PC-3 (cell line): Measurements from ENCODE around the gene SCD5. TPM values are rescaled to one million over a fixed set of nuclear protein-coding genes. Genes with fewer than 3 reads are reported as not detected.

Experiments used
- ATAC-seq: fragments of 200-7000 bp; cut with Tn5 transposase; 2 replicates; pipeline ENCODE4 v1.9.1; 2020; ENCODE audit warnings: mild to moderate bottlenecking, moderate library complexity
- BruUV-seq: library from RNA; stranded (reverse); fragments of 400-500 nt; replicated peaks from 2 replicates; lab custom pipeline; 2021; lab: Mats Ljungman, UMichigan
- CTCF ChIA-PET: fragments of 300-600 bp; sonication (Branson Sonifier 250); formaldehyde crosslinking; loops from one replicate; lab custom pipeline; 2022; ENCODE audit warnings: antibody characterized with exemption; lab: Charles Lee
- POLR2A ChIA-PET: fragments of 300-600 bp; sonication (Branson Sonifier 250); formaldehyde crosslinking; loops from one replicate; lab custom pipeline; 2022; ENCODE audit warnings: antibody characterized with exemption; ENCODE audit not compliant: unreplicated experiment; lab: Charles Lee
- DNase-seq: peaks from one replicate; pipeline ENCODE4 v3.0.0-alpha.2; 2015
- H2AFZ ChIP-seq: fragments of 300-600 bp; sonication (generic); 2 replicates; pipeline ENCODE4 v1.6.0; 2016; ENCODE audit warnings: antibody characterized with exemption, low read length
- H3F3A ChIP-seq: fragments of 300-600 bp; sonication (generic); one replicate; pipeline ENCODE4 v1.6.0; 2017; ENCODE audit warnings: antibody characterized with exemption, low read length, control low read depth, mild to moderate bottlenecking; ENCODE audit not compliant: unreplicated experiment
- H3K27ac ChIP-seq: fragments of 300-600 bp; sonication (generic); 2 replicates; pipeline ENCODE4 v1.5.1; 2016; ENCODE audit warnings: mild to moderate bottlenecking, low read length
- H3K27me3 ChIP-seq: fragments of 300-600 bp; sonication (generic); 2 replicates; pipeline ENCODE4 v1.6.1; 2016; ENCODE audit warnings: low read length, mixed read lengths
- H3K36me3 ChIP-seq: fragments of 300-600 bp; sonication (generic); 2 replicates; pipeline ENCODE4 v1.6.1; 2016; ENCODE audit warnings: low read depth, mixed run types, low read length, mixed read lengths
- H3K4me1 ChIP-seq: fragments of 300-600 bp; sonication (generic); 2 replicates; pipeline ENCODE4 v1.5.1; 2016; ENCODE audit warnings: low read length; ENCODE audit not compliant: insufficient read depth
- H3K4me2 ChIP-seq: fragments of 300-600 bp; sonication (generic); 2 replicates; pipeline ENCODE4 v1.6.0; 2016; ENCODE audit warnings: low read length
- H3K4me3 ChIP-seq: fragments of 300-600 bp; sonication (generic); 2 replicates; pipeline ENCODE4 v1.5.1; 2016; ENCODE audit warnings: mild to moderate bottlenecking, low read length, mixed read lengths
- H3K79me2 ChIP-seq: fragments of 300-600 bp; sonication (generic); 2 replicates; pipeline ENCODE4 v1.6.1; 2017; ENCODE audit warnings: low read length, mixed read lengths
- H3K9ac ChIP-seq: fragments of 300-600 bp; sonication (generic); 2 replicates; pipeline ENCODE4 v1.6.0; 2016; ENCODE audit warnings: mild to moderate bottlenecking, low read length
- H3K9me2 ChIP-seq: fragments of 300-600 bp; sonication (generic); replicated peaks from 2 replicates; pipeline ENCODE4 v1.6.1; 2016; ENCODE audit warnings: mixed run types, low read length, mixed read lengths
- H3K9me3 ChIP-seq: fragments of 300-600 bp; sonication (generic); 2 replicates; pipeline ENCODE4 v1.6.1; 2016; ENCODE audit warnings: low read length, mixed read lengths
- H4K20me1 ChIP-seq: fragments of 300-600 bp; sonication (generic); 2 replicates; pipeline ENCODE4 v1.6.1; 2016; ENCODE audit warnings: low read length, mixed read lengths
- EZH2 ChIP-seq: fragments of 300-600 bp; sonication (generic); IDR thresholded peaks from one replicate; pipeline ENCODE4 v1.6.1; 2017; ENCODE audit warnings: antibody characterized with exemption, mild to moderate bottlenecking, low read length; ENCODE audit not compliant: unreplicated experiment
- EZH2phosphoT487 ChIP-seq: fragments of 300-600 bp; sonication (generic); IDR thresholded peaks from 2 replicates; pipeline ENCODE4 v1.6.1; 2018; ENCODE audit warnings: mild to moderate bottlenecking, antibody characterized with exemption, low read length, borderline replicate concordance
- intact Hi-C: fragments of 100-400 bp; cut with micrococcal nuclease; formaldehyde crosslinking; loops from 2 replicates; pipeline ENCODE4 v1.9.0; 2023
- total RNA-seq: library from RNA; depleted of rRNA; stranded (reverse); fragments of >200 nt; gene quantifications from 2 replicates; pipeline ENCODE4 v1.2.3, GENCODE V29; 2014
- TF ChIP-seq, protein P1 (sequence below): fragments of 300-600 bp; sonication (generic); conservative IDR thresholded peaks from 2 replicates; pipeline ENCODE4 v1.5.1; 2017; ENCODE audit warnings: antibody characterized with exemption, low read depth, mild to moderate bottlenecking, low read length

The SCD5 gene
- total RNA-seq, 1 experiment from 2014 or later: 3.8 TPM

DNA sequence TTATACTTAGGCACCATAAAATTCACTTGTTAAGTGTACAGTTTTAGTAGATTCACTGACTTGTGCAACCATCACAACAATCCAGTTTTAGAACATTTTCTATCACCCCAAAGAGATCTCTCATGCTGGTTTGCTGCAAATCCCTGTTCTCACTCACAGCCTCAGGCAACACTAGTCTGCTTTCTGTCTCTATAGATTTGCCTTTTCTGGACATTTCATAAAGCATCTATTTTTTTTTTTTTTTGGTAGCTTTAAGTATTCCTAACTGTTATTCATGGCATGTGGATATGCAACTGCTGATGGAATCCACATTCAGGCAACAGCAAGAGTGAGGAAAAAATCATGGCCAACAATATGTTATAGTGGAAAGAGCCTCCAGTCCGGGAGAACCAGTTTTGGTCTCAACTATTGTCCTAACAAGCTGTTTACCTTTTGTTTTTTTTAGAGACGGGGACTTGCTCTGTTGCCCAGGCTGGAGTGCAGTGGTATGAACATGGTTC, 209.8 kb downstream of the SCD5 start:
- POLR2A ChIA-PET: no interaction called here
- no peak for ATAC-seq
- no peak for DNase-seq

DNA sequence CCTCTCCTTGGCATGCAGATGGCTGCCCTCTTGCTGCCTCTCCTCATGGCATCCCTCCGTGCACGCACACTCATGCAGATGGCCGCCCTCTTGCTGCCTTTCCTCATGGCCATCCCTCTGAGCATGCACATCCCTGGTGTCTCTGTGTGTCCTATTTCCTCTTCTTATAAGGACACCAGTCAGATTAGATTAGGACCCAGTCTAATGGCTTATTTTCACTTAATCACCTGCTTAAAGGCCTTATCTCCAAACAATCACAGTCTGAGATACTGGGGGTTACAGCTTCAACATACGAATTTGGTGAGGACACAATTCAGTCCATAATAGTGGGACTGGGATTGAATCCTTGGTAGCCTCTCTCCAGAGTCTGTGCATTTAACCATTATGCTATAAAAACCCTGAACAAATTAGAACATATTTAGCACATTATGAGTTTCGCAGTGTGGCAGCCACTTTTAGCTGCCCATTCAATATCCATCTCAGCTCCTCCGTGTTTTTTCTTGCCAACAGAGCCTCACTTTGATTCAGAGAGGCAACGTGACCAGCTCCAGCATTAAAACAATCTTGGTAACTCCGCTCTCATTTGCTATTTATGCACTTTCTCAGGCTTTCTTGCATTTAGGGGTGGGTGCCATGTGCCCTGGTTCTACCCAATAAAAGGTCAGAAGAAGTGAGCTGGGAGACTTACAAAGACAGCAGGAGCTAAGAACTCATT, 210.6 kb downstream of the SCD5 start:
- H3K9ac ChIP-seq: no peak overlapping the region
- POLR2A ChIA-PET: no interaction called here
- H3K27ac ChIP-seq: no peak overlapping the region
- intact Hi-C loops: no loop called here
- CTCF ChIA-PET: no interaction called here
- no peaks in the 10 kb centered on the region for H3K36me3 ChIP-seq
- ATAC-seq (no peak), DNase-seq (no peak)
- H3K4me3 ChIP-seq: no peak overlapping the region
- H3F3A ChIP-seq: no peaks in the 10 kb centered on the region
- TF ChIP-seq, protein P1, sequence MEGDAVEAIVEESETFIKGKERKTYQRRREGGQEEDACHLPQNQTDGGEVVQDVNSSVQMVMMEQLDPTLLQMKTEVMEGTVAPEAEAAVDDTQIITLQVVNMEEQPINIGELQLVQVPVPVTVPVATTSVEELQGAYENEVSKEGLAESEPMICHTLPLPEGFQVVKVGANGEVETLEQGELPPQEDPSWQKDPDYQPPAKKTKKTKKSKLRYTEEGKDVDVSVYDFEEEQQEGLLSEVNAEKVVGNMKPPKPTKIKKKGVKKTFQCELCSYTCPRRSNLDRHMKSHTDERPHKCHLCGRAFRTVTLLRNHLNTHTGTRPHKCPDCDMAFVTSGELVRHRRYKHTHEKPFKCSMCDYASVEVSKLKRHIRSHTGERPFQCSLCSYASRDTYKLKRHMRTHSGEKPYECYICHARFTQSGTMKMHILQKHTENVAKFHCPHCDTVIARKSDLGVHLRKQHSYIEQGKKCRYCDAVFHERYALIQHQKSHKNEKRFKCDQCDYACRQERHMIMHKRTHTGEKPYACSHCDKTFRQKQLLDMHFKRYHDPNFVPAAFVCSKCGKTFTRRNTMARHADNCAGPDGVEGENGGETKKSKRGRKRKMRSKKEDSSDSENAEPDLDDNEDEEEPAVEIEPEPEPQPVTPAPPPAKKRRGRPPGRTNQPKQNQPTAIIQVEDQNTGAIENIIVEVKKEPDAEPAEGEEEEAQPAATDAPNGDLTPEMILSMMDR: no peak
- TF ChIP-seq EZH2 (no peak), EZH2phosphoT487 (no peak)
- BruUV-seq: no TSS peak
- H3K9me3 ChIP-seq: no peaks in the 10 kb centered on the region
- peaks cover 37% of the 10 kb centered on the region for H3K27me3 ChIP-seq
- no peaks in the 10 kb centered on the region for H3K9me2 ChIP-seq
- H3K4me1 ChIP-seq: no peaks in the 10 kb centered on the region
- H2AFZ ChIP-seq: no peak overlapping the region
- no peak overlapping the region for H3K4me2 ChIP-seq
- H3K79me2 ChIP-seq: no peaks in the 10 kb centered on the region
- no peaks in the 10 kb centered on the region for H4K20me1 ChIP-seq

More for the DNA sequence above, 209.8 kb downstream of the SCD5 start:
- CTCF ChIA-PET: no interaction called here
- no peaks in the 10 kb centered on the region for H3F3A ChIP-seq
- H3K4me2 ChIP-seq: no peak overlapping the region
- no peak overlapping the region for H3K4me3 ChIP-seq
- no peak for TF ChIP-seq EZH2
- TF ChIP-seq, protein P1: no peak
- no peak for TF ChIP-seq EZH2phosphoT487
- H4K20me1 ChIP-seq: no peaks in the 10 kb centered on the region
- H3K79me2 ChIP-seq: no peaks in the 10 kb centered on the region
- no peaks in the 10 kb centered on the region for H3K4me1 ChIP-seq
- H3K9me3 ChIP-seq: no peaks in the 10 kb centered on the region
- no peaks in the 10 kb centered on the region for H3K36me3 ChIP-seq
- BruUV-seq: no TSS peak
- H3K27me3 ChIP-seq: peaks cover 37% of the 10 kb centered on the region
- no peaks in the 10 kb centered on the region for H3K9me2 ChIP-seq
- no peak overlapping the region for H2AFZ ChIP-seq
- intact Hi-C loops: no loop called here
- no peak overlapping the region for H3K9ac ChIP-seq
- H3K27ac ChIP-seq: no peak overlapping the region
